Fibroblast of lung (primary cell): ENCODE measurements around the gene TRPV2. TPM values are rescaled to one million over a fixed set of nuclear protein-coding genes. Genes with fewer than 3 reads are reported as not detected.
"Not testable (repeated sequence)": the region's sequence is repeated elsewhere in the genome, so short reads cannot be mapped to it uniquely, and the experiment has no call there.

Experiments
- DNase-seq, 2 donors: peaks; one replicate each; pipeline versions ENCODE4 v3.0.0 to v3.0.0-alpha.2; 2010; ENCODE audit warnings: low read depth in 2 of 2
- H2AFZ ChIP-seq: 2 replicates; pipeline ENCODE4 v1.5.1; 2012; ENCODE audit warnings: low read length, control low read depth, inconsistent platforms
- H3K27ac ChIP-seq: 2 replicates; pipeline ENCODE4 v1.5.1; 2011; ENCODE audit warnings: low read length, control low read depth; ENCODE audit not compliant: insufficient read depth
- H3K27me3 ChIP-seq: 2 replicates; pipeline ENCODE4 v1.5.1; 2011; ENCODE audit warnings: mild to moderate bottlenecking, low read length; ENCODE audit not compliant: control insufficient read depth, insufficient read depth
- H3K36me3 ChIP-seq: 2 replicates; pipeline ENCODE4 v1.5.1; 2011; ENCODE audit warnings: low read length; ENCODE audit not compliant: control insufficient read depth, insufficient read depth
- H3K4me1 ChIP-seq: 2 replicates; pipeline ENCODE4 v1.5.1; 2011; ENCODE audit warnings: low read length; ENCODE audit not compliant: control insufficient read depth, insufficient read depth; ENCODE audit errors: extremely low read depth
- H3K4me2 ChIP-seq: 2 replicates; pipeline ENCODE4 v1.5.1; 2011; ENCODE audit warnings: low read length, control low read depth; ENCODE audit not compliant: insufficient read depth; ENCODE audit errors: extremely low read depth
- H3K4me3 ChIP-seq, 4 experiments: fragments of 200-600 bp in 1 of 4; sonication (generic) in 1 of 4; replicated peaks in 1 of 4; 2 replicates each; pipeline ENCODE4 v1.5.1; 2011 to 2016; ENCODE audit warnings: low read length in 4 of 4, low read depth in 3 of 4, mild to moderate bottlenecking in 3 of 4, control low read depth in 2 of 4, inconsistent platforms in 1 of 4, mixed read lengths in 1 of 4; ENCODE audit not compliant: insufficient read depth in 1 of 4; ENCODE audit errors: control extremely low read depth in 1 of 4
- H3K79me2 ChIP-seq: 2 replicates; pipeline ENCODE4 v1.5.1; 2012; ENCODE audit warnings: mild to moderate bottlenecking, low read length, inconsistent platforms; ENCODE audit not compliant: control insufficient read depth, insufficient read depth
- H3K9ac ChIP-seq: 2 replicates; pipeline ENCODE4 v1.5.1; 2011; ENCODE audit warnings: mild to moderate bottlenecking, low read length, control low read depth; ENCODE audit not compliant: insufficient read depth
- H3K9me3 ChIP-seq: 2 replicates; pipeline ENCODE4 v1.5.1; 2012; ENCODE audit warnings: low read depth, low read length; ENCODE audit not compliant: control insufficient read depth, insufficient read depth
- H4K20me1 ChIP-seq: 2 replicates; pipeline ENCODE4 v1.5.1; 2011; ENCODE audit warnings: low read length; ENCODE audit not compliant: control insufficient read depth, insufficient read depth; ENCODE audit errors: extremely low read depth
- CTCF ChIP-seq, 2 donors: IDR thresholded peaks in 1 of 2; conservative IDR thresholded peaks in 1 of 2; 1 replicate in 1 of 2; 2 replicates in 1 of 2; pipeline ENCODE4 v1.5.1; 2011 to 2012; ENCODE audit warnings: low read length in 2 of 2, control low read depth in 1 of 2, inconsistent platforms in 1 of 2, low read depth in 1 of 2, mild to moderate bottlenecking in 1 of 2
- EZH2 ChIP-seq: IDR thresholded peaks from 2 replicates; pipeline ENCODE4 v1.5.1; 2012; ENCODE audit warnings: low read length, control low read depth, mild to moderate bottlenecking; ENCODE audit errors: missing control alignments
- polyA plus RNA-seq, 2 donors: library from polyadenylated mRNA; depleted of rRNA in 1 of 2; stranded (reverse) in 1 of 2; unstranded in 1 of 2; fragments of >200 nt; gene quantifications; 2 replicates each; pipeline ENCODE4 v1.2.1, GENCODE V29; 2011 to 2012; ENCODE audit warnings: missing spikeins in 1 of 2
- total RNA-seq: library from RNA; depleted of rRNA; stranded (reverse); fragments of >200 nt; gene quantifications from 2 replicates; pipeline ENCODE4 v1.2.1, GENCODE V29; 2014

The TRPV2 gene
- total and polyA plus RNA-seq, 2 donors (not counting 1 experiment from before 2014, with no cell fraction given) = 68.6 to 74.5 TPM

GRCh38 chr17:16449121-16449570 is 33.8 kb downstream of the TRPV2 start:
- H4K20me1 ChIP-seq = no peaks in the 10 kb centered on the region
- DNase-seq = peak; percentile 48 to 73
- TF ChIP-seq EZH2 (no peak), CTCF (conservative IDR thresholded peaks at IDR 0.05 in 1 of 2, IDR thresholded peaks at IDR 0.05 in 1 of 2; ENCODE audit: low read depth in 1 of 2, low read length in 2 of 2) (no peak)
- no peaks in the 10 kb centered on the region for H3K27me3 ChIP-seq
- H3K4me2 ChIP-seq = no peak overlapping the region
- H3K36me3 ChIP-seq = peaks cover 12% of the 10 kb centered on the region
- H3K79me2 ChIP-seq = peaks cover under 1% of the 10 kb centered on the region
- H2AFZ ChIP-seq = no peak overlapping the region
- H3K4me3 ChIP-seq = no peak overlapping the region
- no peak overlapping the region for H3K27ac ChIP-seq
- no peak overlapping the region for H3K9ac ChIP-seq
- H3K4me1 ChIP-seq = peaks cover 2% of the 10 kb centered on the region
- H3K9me3 ChIP-seq = no peaks in the 10 kb centered on the region

GRCh38 chr17:16450028-16450427 is 34.7 kb downstream of the TRPV2 start:
- Histone ChIP-seq H4K20me1 (no peaks in the 10 kb centered on the region), H3K27me3 (no peaks in the 10 kb centered on the region), H3K9ac (no peak overlapping the region), H3K4me1 (no peaks in the 10 kb centered on the region), H3K79me2 (no peaks in the 10 kb centered on the region), H3K4me2 (no peak overlapping the region), H2AFZ (no peak overlapping the region), H3K36me3 (peaks cover 12% of the 10 kb centered on the region), H3K27ac (no peak overlapping the region), H3K9me3 (no peaks in the 10 kb centered on the region), H3K4me3 (no peak overlapping the region)
- TF ChIP-seq CTCF (conservative IDR thresholded peaks at IDR 0.05 in 1 of 2, IDR thresholded peaks at IDR 0.05 in 1 of 2; ENCODE audit: low read depth in 1 of 2, low read length in 2 of 2) = no peak
- no peak for TF ChIP-seq EZH2
- no peak for DNase-seq

GRCh38 chr17:16452268-16452667 is 36.9 kb downstream of the TRPV2 start:
- H3K27me3 ChIP-seq, H3K4me3 ChIP-seq, H3K36me3 ChIP-seq, DNase-seq, H3K4me2 ChIP-seq, H4K20me1 ChIP-seq, H3K4me1 ChIP-seq, H3K9me3 ChIP-seq, H3K27ac ChIP-seq, H2AFZ ChIP-seq, H3K79me2 ChIP-seq, H3K9ac ChIP-seq: not testable (repeated sequence)
